H9 (cell line): ENCODE data around the gene RPS29. TPM values are rescaled to one million over a fixed set of nuclear protein-coding genes. Genes with fewer than 3 reads are reported as not detected.
A peak's percentile ranks its signal among the peaks of the same experiment; 100 is the strongest.

Experiments
- DNase-seq: peaks from one replicate; pipeline ENCODE4 v3.0.0-alpha.2; 2017
- H2AFZ ChIP-seq: one replicate; pipeline ENCODE4 v1.6.1; 2013; ENCODE audit warnings: mild to moderate bottlenecking, low read length, control low read depth, moderate library complexity
- H2AK5ac ChIP-seq: 2 replicates; pipeline ENCODE4 v1.6.1; 2013; ENCODE audit warnings: low read length, control low read depth, mixed read lengths; ENCODE audit not compliant: insufficient read length
- H2BK120ac ChIP-seq: one replicate; pipeline ENCODE4 v1.6.1; 2013; ENCODE audit warnings: low read depth, mild to moderate bottlenecking, low read length, control low read depth, inconsistent platforms; ENCODE audit not compliant: poor library complexity, severe bottlenecking
- H2BK12ac ChIP-seq: 2 replicates; pipeline ENCODE4 v1.6.1; 2013; ENCODE audit warnings: low read length, control low read depth, mixed read lengths, low read depth; ENCODE audit not compliant: insufficient read length
- H2BK15ac ChIP-seq: 2 replicates; pipeline ENCODE4 v1.6.1; 2013; ENCODE audit warnings: low read depth, low read length, control low read depth
- H2BK20ac ChIP-seq: one replicate; pipeline ENCODE4 v1.6.1; 2013; ENCODE audit warnings: low read depth, mild to moderate bottlenecking, low read length, control low read depth, inconsistent platforms; ENCODE audit not compliant: poor library complexity, severe bottlenecking
- H2BK5ac ChIP-seq: 2 replicates; pipeline ENCODE4 v1.6.1; 2013; ENCODE audit warnings: low read length, control low read depth, mixed read lengths; ENCODE audit not compliant: insufficient read length
- H3K14ac ChIP-seq: 2 replicates; pipeline ENCODE4 v1.6.1; 2013; ENCODE audit warnings: low read length, control low read depth; ENCODE audit not compliant: insufficient read depth
- H3K18ac ChIP-seq: 2 replicates; pipeline ENCODE4 v1.6.1; 2013; ENCODE audit warnings: low read depth, mild to moderate bottlenecking, mixed read lengths, low read length, control low read depth; ENCODE audit not compliant: insufficient read length
- H3K23ac ChIP-seq: 2 replicates; pipeline ENCODE4 v1.6.1; 2013; ENCODE audit warnings: low read length, control low read depth, mixed read lengths, low read depth; ENCODE audit not compliant: insufficient read length
- H3K23me2 ChIP-seq: 2 replicates; pipeline ENCODE4 v1.6.1; 2013; ENCODE audit warnings: low read depth, mild to moderate bottlenecking, mixed read lengths, low read length, control low read depth; ENCODE audit not compliant: insufficient read length, poor library complexity, severe bottlenecking
- H3K27ac ChIP-seq: 2 replicates; pipeline ENCODE4 v1.5.1; 2013; ENCODE audit warnings: low read length, control low read depth, mixed read lengths, low read depth; ENCODE audit not compliant: insufficient read length
- H3K27me3 ChIP-seq: 2 replicates; pipeline ENCODE4 v1.6.1; 2013; ENCODE audit warnings: low read length, control low read depth, inconsistent platforms; ENCODE audit not compliant: insufficient read depth
- H3K4ac ChIP-seq: 2 replicates; pipeline ENCODE4 v1.6.1; 2013; ENCODE audit warnings: low read depth, mild to moderate bottlenecking, control low read depth, inconsistent platforms, low read length, moderate library complexity
- H3K4me1 ChIP-seq: 2 replicates; pipeline ENCODE4 v1.6.1; 2013; ENCODE audit warnings: low read length, control low read depth, inconsistent platforms; ENCODE audit not compliant: insufficient read depth
- H3K4me2 ChIP-seq: 2 replicates; pipeline ENCODE4 v1.6.1; 2013; ENCODE audit warnings: low read length, control low read depth, mixed read lengths; ENCODE audit not compliant: insufficient read length, insufficient read depth
- H3K56ac ChIP-seq: 2 replicates; pipeline ENCODE4 v1.6.1; 2013; ENCODE audit warnings: low read depth, mild to moderate bottlenecking, mixed read lengths, low read length, control low read depth; ENCODE audit not compliant: insufficient read length
- H3K79me1 ChIP-seq: 2 replicates; pipeline ENCODE4 v1.6.1; 2013; ENCODE audit warnings: low read depth, mild to moderate bottlenecking, moderate library complexity, low read length, control low read depth, inconsistent platforms; ENCODE audit not compliant: insufficient read depth, poor library complexity, severe bottlenecking
- H3K79me2 ChIP-seq: 2 replicates; pipeline ENCODE4 v1.6.1; 2013; ENCODE audit warnings: low read length, control low read depth, inconsistent platforms; ENCODE audit not compliant: insufficient read depth
- H3K9ac ChIP-seq: 2 replicates; pipeline ENCODE4 v1.6.1; 2013; ENCODE audit warnings: low read length, control low read depth, mixed read lengths; ENCODE audit not compliant: insufficient read length; ENCODE audit errors: extremely low read depth
- H3K9me3 ChIP-seq: one replicate; pipeline ENCODE4 v1.6.1; 2013; ENCODE audit warnings: low read depth, low read length, inconsistent platforms; ENCODE audit not compliant: control insufficient read depth
- H3T11ph ChIP-seq: one replicate; pipeline ENCODE4 v1.6.1; 2013; ENCODE audit warnings: mild to moderate bottlenecking, low read length, control low read depth, inconsistent platforms
- H4K20me1 ChIP-seq: one replicate; pipeline ENCODE4 v1.6.1; 2013; ENCODE audit not compliant: control insufficient read depth, insufficient read length, insufficient read depth
- H4K5ac ChIP-seq: 2 replicates; pipeline ENCODE4 v1.6.1; 2013; ENCODE audit warnings: low read depth, mild to moderate bottlenecking, mixed read lengths, low read length, control low read depth; ENCODE audit not compliant: insufficient read length
- H4K8ac ChIP-seq: replicated peaks from 2 replicates; pipeline ENCODE4 v1.6.1; 2013; ENCODE audit warnings: low read length, control low read depth, mixed read lengths, low read depth; ENCODE audit not compliant: insufficient read length
- H4K91ac ChIP-seq: 2 replicates; pipeline ENCODE4 v1.6.1; 2013; ENCODE audit warnings: low read depth, mild to moderate bottlenecking, moderate library complexity, mixed read lengths, low read length, control low read depth; ENCODE audit not compliant: insufficient read length
- H3K27ac Mint-ChIP-seq, 3 experiments: 2 replicates in 2 of 3; 3 replicates in 1 of 3; pipeline ENCODE4 v1.8.0; 2020 to 2021; ENCODE audit warnings: mixed read lengths in 3 of 3, mild to moderate bottlenecking in 1 of 3, moderate library complexity in 1 of 3
- H3K27me3 Mint-ChIP-seq: 2 replicates; pipeline ENCODE4 v1.8.0; 2021; ENCODE audit warnings: low read depth, mild to moderate bottlenecking, moderate library complexity, mixed read lengths
- H3K36me3 Mint-ChIP-seq, 3 experiments: 2 replicates in 2 of 3; 3 replicates in 1 of 3; pipeline ENCODE4 v1.8.0; 2020 to 2021; ENCODE audit warnings: low read depth in 3 of 3, mixed read lengths in 3 of 3; ENCODE audit not compliant: insufficient read depth in 1 of 3
- H3K4me1 Mint-ChIP-seq, 2 experiments: 2 replicates each; pipeline ENCODE4 v1.8.0; 2020; ENCODE audit warnings: mixed read lengths in 2 of 2
- H3K4me3 Mint-ChIP-seq, 2 experiments: 2 replicates in 1 of 2; 3 replicates in 1 of 2; pipeline ENCODE4 v1.8.0; 2020 to 2021; ENCODE audit warnings: mild to moderate bottlenecking in 2 of 2, mixed read lengths in 2 of 2, moderate library complexity in 1 of 2
- H3K9me3 Mint-ChIP-seq, 2 experiments: 2 replicates in 1 of 2; 3 replicates in 1 of 2; pipeline ENCODE4 v1.8.0; 2020; ENCODE audit warnings: mild to moderate bottlenecking in 2 of 2, mixed read lengths in 2 of 2, moderate library complexity in 1 of 2
- WGBS: extraction: QIAGEN DNeasy Blood & Tissue Kit; methylation state at CpG from one replicate; pipeline ENCODE4 v1.1.7; 2013; ENCODE audit warnings: missing lambda C conversion rate, low lambda C conversion rate, mixed read lengths; ENCODE audit not compliant: insufficient read length; ENCODE audit errors: extremely low coverage; 5-methylcytosine and 5-hydroxymethylcytosine counted together
- total RNA-seq: library from RNA; stranded (reverse); gene quantifications from 2 replicates; pipeline ENCODE4 v1.2.1, GENCODE V29; 2021
- TF ChIP-seq, protein P1 (sequence below): fragments of 200-600 bp; sonication (generic); conservative IDR thresholded peaks from 3 replicates; pipeline ENCODE4 v1.8.0; 2021; ENCODE audit warnings: antibody characterized with exemption, mild to moderate bottlenecking

Gene RPS29
- total RNA-seq, 1 experiment from 2014 or later: 1,963 TPM

DNA sequence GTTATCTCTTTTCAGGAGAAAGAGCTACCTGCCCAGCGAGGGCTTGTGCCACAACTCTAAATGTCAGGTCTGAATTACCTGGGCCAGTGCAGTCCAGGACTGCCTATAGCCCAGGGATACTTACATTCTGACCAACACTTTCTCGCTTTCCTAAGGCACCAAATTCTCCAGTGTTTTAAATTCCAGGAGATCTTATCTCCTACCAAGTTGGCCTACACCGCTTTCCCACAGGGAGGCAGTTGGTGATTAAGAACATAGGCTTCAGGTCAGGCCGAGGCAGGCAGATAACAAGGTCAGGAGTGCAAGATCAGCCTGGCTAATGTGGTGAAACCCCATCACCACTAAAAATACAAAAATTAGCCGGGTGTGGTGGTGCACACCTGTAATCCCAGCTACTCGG, 41.1 kb downstream of the RPS29 start:
- peaks cover 15% of the 10 kb centered on the region for H3K9me3 ChIP-seq
- no CpG with 5 or more reads among the region's 6 CpGs for WGBS
- H4K91ac ChIP-seq: no peak overlapping the region
- no peak overlapping the region for H3T11ph ChIP-seq
- Mint-ChIP-seq H3K27me3 (no peaks in the 10 kb centered on the region; the same call in none of the 2 replicates), H3K9me3 (peaks cover 30 to 33% of the 10 kb centered on the region in 2 experiments), H3K4me3 (no peak overlapping the region), H3K4me1 (peaks cover 24 to 26% of the 10 kb centered on the region in 2 experiments), H3K27ac (peak overlapping the region in 1 of 3 experiments; percentile 12; a peak in 1 of 7 replicates), H3K36me3 (peaks cover 23 to 47% (median 26%) of the 10 kb centered on the region in 3 experiments)
- H3K9ac ChIP-seq: no peak overlapping the region
- no peak overlapping the region for H4K5ac ChIP-seq
- no peak overlapping the region for H3K18ac ChIP-seq
- no peaks in the 10 kb centered on the region for H3K79me1 ChIP-seq
- H2AFZ ChIP-seq: no peak overlapping the region
- no peak overlapping the region for H2BK15ac ChIP-seq
- no peak overlapping the region for H2BK5ac ChIP-seq
- H2BK20ac ChIP-seq: no peak overlapping the region
- H4K8ac ChIP-seq: no peak overlapping the region
- H3K4ac ChIP-seq: no peak overlapping the region
- no peaks in the 10 kb centered on the region for H3K79me2 ChIP-seq
- no peaks in the 10 kb centered on the region for H4K20me1 ChIP-seq
- H3K4me1 ChIP-seq: peaks cover 6% of the 10 kb centered on the region; the same call in 1 of the 2 replicates
- H3K27me3 ChIP-seq: no peaks in the 10 kb centered on the region
- TF ChIP-seq, protein P1, sequence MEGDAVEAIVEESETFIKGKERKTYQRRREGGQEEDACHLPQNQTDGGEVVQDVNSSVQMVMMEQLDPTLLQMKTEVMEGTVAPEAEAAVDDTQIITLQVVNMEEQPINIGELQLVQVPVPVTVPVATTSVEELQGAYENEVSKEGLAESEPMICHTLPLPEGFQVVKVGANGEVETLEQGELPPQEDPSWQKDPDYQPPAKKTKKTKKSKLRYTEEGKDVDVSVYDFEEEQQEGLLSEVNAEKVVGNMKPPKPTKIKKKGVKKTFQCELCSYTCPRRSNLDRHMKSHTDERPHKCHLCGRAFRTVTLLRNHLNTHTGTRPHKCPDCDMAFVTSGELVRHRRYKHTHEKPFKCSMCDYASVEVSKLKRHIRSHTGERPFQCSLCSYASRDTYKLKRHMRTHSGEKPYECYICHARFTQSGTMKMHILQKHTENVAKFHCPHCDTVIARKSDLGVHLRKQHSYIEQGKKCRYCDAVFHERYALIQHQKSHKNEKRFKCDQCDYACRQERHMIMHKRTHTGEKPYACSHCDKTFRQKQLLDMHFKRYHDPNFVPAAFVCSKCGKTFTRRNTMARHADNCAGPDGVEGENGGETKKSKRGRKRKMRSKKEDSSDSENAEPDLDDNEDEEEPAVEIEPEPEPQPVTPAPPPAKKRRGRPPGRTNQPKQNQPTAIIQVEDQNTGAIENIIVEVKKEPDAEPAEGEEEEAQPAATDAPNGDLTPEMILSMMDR: no peak
- no peak for DNase-seq
- no peak overlapping the region for H3K23ac ChIP-seq
- no peak overlapping the region for H2AK5ac ChIP-seq
- H2BK12ac ChIP-seq: no peak overlapping the region
- no peak overlapping the region for H2BK120ac ChIP-seq
- no peak overlapping the region for H3K27ac ChIP-seq
- H3K56ac ChIP-seq: no peak overlapping the region
- no peaks in the 10 kb centered on the region for H3K23me2 ChIP-seq
- no peak overlapping the region for H3K14ac ChIP-seq
- no peak overlapping the region for H3K4me2 ChIP-seq
